Neural cell (in vitro differentiated cells): ENCODE measurements around the gene GRK4.

ENCODE experiments used
- EP300 ChIP-seq: fragments of 450-650 bp; conservative IDR thresholded peaks from 2 replicates; pipeline ENCODE4 v1.6.1; 2014; ENCODE audit warnings: antibody characterized with exemption, mild to moderate bottlenecking, moderate library complexity; ENCODE audit not compliant: poor library complexity, severe bottlenecking
- EZH2 ChIP-seq: fragments of 200-600, 300-800 bp; shearing (Covaris generic), sonication (generic); IDR thresholded peaks from 2 replicates; pipeline ENCODE4 v1.6.1; 2014; ENCODE audit warnings: antibody characterized with exemption, low read length, borderline replicate concordance, mild to moderate bottlenecking; ENCODE audit not compliant: insufficient read depth, poor library complexity, severe bottlenecking
- MXI1 ChIP-seq: fragments of 450-650 bp; conservative IDR thresholded peaks from 2 replicates; pipeline ENCODE4 v1.6.1; 2014; ENCODE audit warnings: antibody characterized with exemption, mild to moderate bottlenecking; ENCODE audit not compliant: poor library complexity, severe bottlenecking
- POLR2AphosphoS5 ChIP-seq: IDR thresholded peaks from 2 replicates; pipeline ENCODE4 v1.6.1; 2012
- RAD21 ChIP-seq: fragments of 450-650 bp; conservative IDR thresholded peaks from 2 replicates; pipeline ENCODE4 v1.6.1; 2014; ENCODE audit warnings: antibody characterized with exemption, mild to moderate bottlenecking, moderate library complexity
- SMC3 ChIP-seq: fragments of 450-650 bp; conservative IDR thresholded peaks from 2 replicates; pipeline ENCODE4 v1.6.1; 2014; ENCODE audit warnings: antibody characterized with exemption, mild to moderate bottlenecking, moderate library complexity; ENCODE audit not compliant: poor library complexity
- TAF1 ChIP-seq: IDR thresholded peaks from 2 replicates; pipeline ENCODE4 v1.6.1; 2012; ENCODE audit warnings: low read depth
- TF ChIP-seq, protein P1 (sequence below): fragments of 450-650 bp; IDR thresholded peaks from 2 replicates; pipeline ENCODE4 v1.5.1; 2014; ENCODE audit warnings: antibody characterized with exemption, mild to moderate bottlenecking, moderate library complexity; ENCODE audit not compliant: poor library complexity, severe bottlenecking
- TF ChIP-seq, protein P2 (sequence below): IDR thresholded peaks from 2 replicates; pipeline ENCODE4 v1.6.1; 2012; ENCODE audit warnings: borderline replicate concordance

DNA sequence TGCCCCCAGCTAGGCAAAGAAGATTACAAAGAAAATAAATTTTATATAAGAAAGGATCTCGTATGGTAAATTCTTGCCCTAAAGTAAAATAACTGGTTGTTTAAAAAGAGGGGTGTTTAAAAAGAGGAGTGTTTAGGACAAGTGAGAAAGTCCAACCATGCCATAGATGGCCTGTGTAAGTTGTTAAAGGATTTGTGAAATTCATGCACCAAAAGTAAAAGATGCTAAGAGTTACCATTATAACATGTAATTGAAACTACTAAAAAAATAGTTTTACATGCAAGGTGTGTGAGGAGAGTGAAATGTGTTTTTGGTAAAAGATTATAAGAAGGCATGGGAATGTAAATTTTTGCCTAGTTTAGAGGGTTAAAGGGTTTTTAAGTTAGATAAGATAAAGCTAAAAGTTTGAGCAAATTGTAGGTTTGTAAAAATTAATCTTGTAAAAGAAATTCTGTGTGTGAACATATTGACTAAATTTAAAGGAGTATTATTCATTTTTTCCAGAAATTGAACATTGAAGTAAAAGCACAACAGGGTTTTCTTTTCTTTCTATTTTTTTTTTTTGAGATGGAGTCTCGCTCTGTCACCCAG, 90.9 kb downstream of the GRK4 start:
- no peak for TF ChIP-seq RAD21
- no peak for TF ChIP-seq TAF1
- TF ChIP-seq, protein P1, sequence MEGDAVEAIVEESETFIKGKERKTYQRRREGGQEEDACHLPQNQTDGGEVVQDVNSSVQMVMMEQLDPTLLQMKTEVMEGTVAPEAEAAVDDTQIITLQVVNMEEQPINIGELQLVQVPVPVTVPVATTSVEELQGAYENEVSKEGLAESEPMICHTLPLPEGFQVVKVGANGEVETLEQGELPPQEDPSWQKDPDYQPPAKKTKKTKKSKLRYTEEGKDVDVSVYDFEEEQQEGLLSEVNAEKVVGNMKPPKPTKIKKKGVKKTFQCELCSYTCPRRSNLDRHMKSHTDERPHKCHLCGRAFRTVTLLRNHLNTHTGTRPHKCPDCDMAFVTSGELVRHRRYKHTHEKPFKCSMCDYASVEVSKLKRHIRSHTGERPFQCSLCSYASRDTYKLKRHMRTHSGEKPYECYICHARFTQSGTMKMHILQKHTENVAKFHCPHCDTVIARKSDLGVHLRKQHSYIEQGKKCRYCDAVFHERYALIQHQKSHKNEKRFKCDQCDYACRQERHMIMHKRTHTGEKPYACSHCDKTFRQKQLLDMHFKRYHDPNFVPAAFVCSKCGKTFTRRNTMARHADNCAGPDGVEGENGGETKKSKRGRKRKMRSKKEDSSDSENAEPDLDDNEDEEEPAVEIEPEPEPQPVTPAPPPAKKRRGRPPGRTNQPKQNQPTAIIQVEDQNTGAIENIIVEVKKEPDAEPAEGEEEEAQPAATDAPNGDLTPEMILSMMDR, result no peak
- no peak for TF ChIP-seq POLR2AphosphoS5
- TF ChIP-seq, protein P2, sequence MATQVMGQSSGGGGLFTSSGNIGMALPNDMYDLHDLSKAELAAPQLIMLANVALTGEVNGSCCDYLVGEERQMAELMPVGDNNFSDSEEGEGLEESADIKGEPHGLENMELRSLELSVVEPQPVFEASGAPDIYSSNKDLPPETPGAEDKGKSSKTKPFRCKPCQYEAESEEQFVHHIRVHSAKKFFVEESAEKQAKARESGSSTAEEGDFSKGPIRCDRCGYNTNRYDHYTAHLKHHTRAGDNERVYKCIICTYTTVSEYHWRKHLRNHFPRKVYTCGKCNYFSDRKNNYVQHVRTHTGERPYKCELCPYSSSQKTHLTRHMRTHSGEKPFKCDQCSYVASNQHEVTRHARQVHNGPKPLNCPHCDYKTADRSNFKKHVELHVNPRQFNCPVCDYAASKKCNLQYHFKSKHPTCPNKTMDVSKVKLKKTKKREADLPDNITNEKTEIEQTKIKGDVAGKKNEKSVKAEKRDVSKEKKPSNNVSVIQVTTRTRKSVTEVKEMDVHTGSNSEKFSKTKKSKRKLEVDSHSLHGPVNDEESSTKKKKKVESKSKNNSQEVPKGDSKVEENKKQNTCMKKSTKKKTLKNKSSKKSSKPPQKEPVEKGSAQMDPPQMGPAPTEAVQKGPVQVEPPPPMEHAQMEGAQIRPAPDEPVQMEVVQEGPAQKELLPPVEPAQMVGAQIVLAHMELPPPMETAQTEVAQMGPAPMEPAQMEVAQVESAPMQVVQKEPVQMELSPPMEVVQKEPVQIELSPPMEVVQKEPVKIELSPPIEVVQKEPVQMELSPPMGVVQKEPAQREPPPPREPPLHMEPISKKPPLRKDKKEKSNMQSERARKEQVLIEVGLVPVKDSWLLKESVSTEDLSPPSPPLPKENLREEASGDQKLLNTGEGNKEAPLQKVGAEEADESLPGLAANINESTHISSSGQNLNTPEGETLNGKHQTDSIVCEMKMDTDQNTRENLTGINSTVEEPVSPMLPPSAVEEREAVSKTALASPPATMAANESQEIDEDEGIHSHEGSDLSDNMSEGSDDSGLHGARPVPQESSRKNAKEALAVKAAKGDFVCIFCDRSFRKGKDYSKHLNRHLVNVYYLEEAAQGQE, result no peak
- TF ChIP-seq EZH2, result no peak
- no peak for TF ChIP-seq EP300
- TF ChIP-seq MXI1, result no peak
- TF ChIP-seq SMC3, result no peak
